ENCODE data around the gene MLLT10.

GRCh38 chr10:21526860-21527597, 7.0 kb upstream of the MLLT10 start:
- TF ChIP-seq ZFX (IDR thresholded peaks at IDR 0.05) (peak; percentile 77), CTCF (IDR thresholded peaks at IDR 0.05 in 2 of 3, conservative IDR thresholded peaks at IDR 0.05 in 1 of 3; ENCODE audit: borderline replicate concordance in 1 of 3, insufficient read depth in 1 of 3, low read depth in 2 of 3, low read length in 2 of 3) (no peak), JUND (IDR thresholded peaks at IDR 0.05) (no peak), ATF3 (IDR thresholded peaks at IDR 0.05) (no peak), EZH2 (IDR thresholded peaks at IDR 0.05) (no peak), YY1 (IDR thresholded peaks at IDR 0.05; ENCODE audit: extremely low read depth, insufficient replicate concordance, low read depth, low read length) (no peak), POLR2A (IDR thresholded peaks at IDR 0.05; ENCODE audit: borderline replicate concordance, extremely low read depth, insufficient read depth, insufficient read length) (no peak), MAX (IDR thresholded peaks at IDR 0.05) (no peak; the same call in 1 of the 2 replicates), EZH2phosphoT487 (IDR thresholded peaks at IDR 0.05; ENCODE audit: borderline replicate concordance) (no peak), SIN3A (IDR thresholded peaks at IDR 0.05; ENCODE audit: low read depth) (no peak), ZNF274 (IDR thresholded peaks at IDR 0.05; ENCODE audit: low read depth, low read length) (no peak), RAD21 (IDR thresholded peaks at IDR 0.05; ENCODE audit: low read depth) (0 out of 2 replicates have a peak, but pooled peaks have one; percentile 1), CEBPB (IDR thresholded peaks at IDR 0.05; ENCODE audit: low read depth) (no peak), POLR2AphosphoS5 (IDR thresholded peaks at IDR 0.05; ENCODE audit: low read depth, low read length) (peak; percentile 18)
